HepG2 (cell line): ENCODE data around the gene ACP7. TPM values are rescaled to one million over a fixed set of nuclear protein-coding genes. Genes with fewer than 3 reads are reported as not detected.

Experiments used
- AGO1 ChIP-seq: fragments of 200-400 bp; formaldehyde crosslinking; IDR thresholded peaks from 2 replicates; pipeline ENCODE4 v1.6.1; 2017; ENCODE audit warnings: mild to moderate bottlenecking, low read depth, low read length, moderate library complexity; ENCODE audit not compliant: poor library complexity, severe bottlenecking
- ARID5B ChIP-seq: IDR thresholded peaks from 2 replicates; pipeline ENCODE4 v1.4.0; 2020; ENCODE audit warnings: mild to moderate bottlenecking, missing genetic modification reagents
- MXI1 ChIP-seq: IDR thresholded peaks from 3 replicates; pipeline ENCODE4 v1.6.1; 2012; ENCODE audit warnings: low read depth, low read length, inconsistent platforms, borderline replicate concordance
- PREB ChIP-seq: sonication (generic); formaldehyde crosslinking; IDR thresholded peaks from 2 replicates; pipeline ENCODE4 v1.4.0; 2020; ENCODE audit warnings: missing genetic modification reagents
- TFE3 ChIP-seq: IDR thresholded peaks from 2 replicates; pipeline ENCODE4 v1.6.1; 2016
- THRA ChIP-seq: sonication (generic); formaldehyde crosslinking; IDR thresholded peaks from 2 replicates; pipeline ENCODE4 v1.4.0; 2020; ENCODE audit warnings: missing genetic modification reagents, borderline replicate concordance
- TRIM24 ChIP-seq: sonication (generic); formaldehyde crosslinking; IDR thresholded peaks from 2 replicates; pipeline ENCODE4 v1.8.0; 2022; ENCODE audit warnings: mild to moderate bottlenecking, missing genetic modification reagents
- ZBTB33 ChIP-seq: sonication (generic); formaldehyde crosslinking; IDR thresholded peaks from 2 replicates; pipeline ENCODE4 v1.4.0; 2020; ENCODE audit warnings: missing genetic modification reagents
- ZFP37 ChIP-seq: sonication (generic); formaldehyde crosslinking; IDR thresholded peaks from 2 replicates; pipeline ENCODE4 v1.4.0; 2020; ENCODE audit warnings: missing genetic modification reagents, borderline replicate concordance
- ZSCAN21 ChIP-seq: sonication (generic); formaldehyde crosslinking; IDR thresholded peaks from 2 replicates; pipeline ENCODE4 v1.8.0; 2022; ENCODE audit warnings: mild to moderate bottlenecking, missing genetic modification reagents, moderate library complexity, borderline replicate concordance
- polyA plus RNA-seq, 8 experiments: library from polyadenylated mRNA; depleted of rRNA in 3 of 8; stranded (reverse) in 7 of 8; unstranded in 1 of 8; fragments of >200 nt; fragmentation: Illumina TruSeq in 4 of 8; extraction: Trizol in 4 of 8; gene quantifications; 2 replicates each; pipeline versions ENCODE4 v1.2.1 to v1.2.3, GENCODE V29; 2011 to 2016; ENCODE audit warnings: low read depth in 4 of 8, missing spikeins in 1 of 8, mixed read lengths in 1 of 8; ENCODE audit not compliant: insufficient read depth in 1 of 8
- total RNA-seq, 5 experiments: library from RNA; depleted of rRNA; stranded (reverse); fragments of >200 nt; fragmentation: Illumina TruSeq; extraction: Trizol; gene quantifications; 2 replicates each; pipeline ENCODE4 v1.2.3, GENCODE V29; 2016; ENCODE audit warnings: low read depth in 1 of 5

ACP7 gene
- total and polyA plus RNA-seq, 2 of the 13 experiments (the other 11 are each of a cell fraction or from before 2014, with no cell fraction given) = not detected

- peak; percentile 58; the same call in 1 of the 2 replicates for TF ChIP-seq ARID5B (CRISPR knock-in tag)
- TF ChIP-seq TRIM24 (CRISPR knock-in tag) = no peak
- no peak for TF ChIP-seq MXI1
- no peak for TF ChIP-seq AGO1
- TF ChIP-seq ZSCAN21 (CRISPR knock-in tag) = peak; percentile 49; the same call in 1 of the 2 replicates
- no peak for TF ChIP-seq ZFP37 (CRISPR knock-in tag)
- no peak for TF ChIP-seq ZBTB33
- TF ChIP-seq PREB (CRISPR knock-in tag) = no peak
- TF ChIP-seq THRA (CRISPR knock-in tag) = no peak
- TF ChIP-seq TFE3 (CRISPR knock-in tag) = peak; percentile 95
Measured at GRCh38 chr19:39053276-39054090, 30.7 kb upstream of the ACP7 start (continued).
